ENCODE results near the gene GRK1. TPM values are rescaled to one million over a fixed set of nuclear protein-coding genes. Genes with fewer than 3 reads are reported as not detected.

The GRK1 gene
- total RNA-seq, 1 experiment from 2014 or later: not detected

DNA sequence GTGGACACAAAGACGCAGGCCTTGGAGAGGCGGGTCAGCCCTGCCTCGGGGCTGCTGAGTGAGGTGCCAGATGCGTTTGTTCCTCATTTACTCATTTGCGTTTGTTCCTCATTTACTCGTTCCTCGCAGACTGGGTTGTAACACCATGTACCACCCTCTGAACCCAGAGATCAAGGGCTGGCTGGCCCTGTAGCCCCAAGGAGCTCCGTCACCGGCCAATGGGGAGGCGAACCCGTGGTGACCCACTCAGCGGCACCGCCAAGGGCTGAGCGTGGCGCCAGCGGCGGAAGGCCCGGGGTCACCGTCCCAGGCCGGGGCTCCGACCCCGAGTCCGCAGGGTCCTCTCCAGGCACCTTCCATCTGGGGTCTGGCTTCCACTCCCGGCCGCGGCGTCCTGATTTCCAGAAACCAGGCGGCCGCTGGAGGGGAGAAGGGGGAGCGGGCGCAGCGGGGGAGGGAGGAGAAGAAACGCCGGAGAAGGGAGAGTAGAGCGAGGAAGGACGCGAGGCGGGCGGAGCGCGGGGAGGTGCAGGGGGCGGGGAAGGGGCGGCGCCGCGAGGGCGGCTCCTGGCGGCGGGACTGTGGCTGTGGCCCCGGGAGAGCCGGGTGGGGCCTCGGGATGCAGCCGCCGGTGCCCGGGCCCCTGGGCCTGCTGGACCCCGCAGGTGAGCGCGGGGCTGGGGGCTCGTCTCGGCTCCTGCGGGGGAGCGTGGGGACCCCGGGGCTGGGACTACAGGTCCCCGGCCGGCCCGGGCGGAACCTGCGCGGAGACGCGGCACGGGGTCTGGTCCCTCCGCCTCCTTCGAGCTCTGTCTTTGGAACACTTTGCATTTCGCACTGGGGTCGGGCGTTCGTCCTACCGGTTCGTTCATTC lies 91.9 kb downstream of the GRK1 start, which contains the start of gene TMEM255B:
TSS of gene TMEM255B (plus strand) at position 576 of the 874 bp plus-strand sequence. CDS start at position 620, 44 bp downstream.
- H3K27ac Mint-ChIP-seq (ENCODE audit: low read depth, unreplicated experiment): no peak within 1 kb of the TSS

DNA sequence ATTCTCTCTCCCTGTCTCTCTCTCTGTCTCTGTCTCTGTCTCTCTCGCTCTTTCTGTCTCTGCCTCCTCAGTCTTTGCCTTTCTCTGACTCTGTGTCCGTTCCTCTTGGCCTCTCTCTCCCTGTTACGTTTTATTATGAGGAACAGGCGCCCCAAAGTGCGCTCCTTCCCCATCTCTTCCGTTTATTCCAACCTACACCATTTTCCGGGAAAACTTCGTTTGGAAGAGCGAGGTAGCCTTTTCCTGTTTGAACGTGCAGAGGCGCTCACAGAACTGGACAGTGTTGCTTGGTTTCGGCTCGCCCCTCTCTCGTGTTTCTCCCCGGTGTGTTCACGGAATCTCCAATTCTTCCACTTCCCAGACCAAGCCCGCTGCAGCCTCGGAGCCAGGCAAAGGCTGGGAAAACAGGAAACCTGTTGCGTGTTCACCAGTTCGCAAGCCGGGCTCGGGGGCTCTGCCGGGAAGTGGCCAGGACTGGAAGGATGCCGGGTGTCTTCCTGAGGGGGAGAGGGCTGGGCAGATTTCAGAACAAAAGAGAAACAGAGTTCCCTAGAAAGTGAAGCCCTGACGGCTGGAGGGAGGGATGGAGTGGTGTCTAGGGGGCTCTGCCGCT lies 92.6 kb downstream of the GRK1 start:
- TF ChIP-seq, protein P1, sequence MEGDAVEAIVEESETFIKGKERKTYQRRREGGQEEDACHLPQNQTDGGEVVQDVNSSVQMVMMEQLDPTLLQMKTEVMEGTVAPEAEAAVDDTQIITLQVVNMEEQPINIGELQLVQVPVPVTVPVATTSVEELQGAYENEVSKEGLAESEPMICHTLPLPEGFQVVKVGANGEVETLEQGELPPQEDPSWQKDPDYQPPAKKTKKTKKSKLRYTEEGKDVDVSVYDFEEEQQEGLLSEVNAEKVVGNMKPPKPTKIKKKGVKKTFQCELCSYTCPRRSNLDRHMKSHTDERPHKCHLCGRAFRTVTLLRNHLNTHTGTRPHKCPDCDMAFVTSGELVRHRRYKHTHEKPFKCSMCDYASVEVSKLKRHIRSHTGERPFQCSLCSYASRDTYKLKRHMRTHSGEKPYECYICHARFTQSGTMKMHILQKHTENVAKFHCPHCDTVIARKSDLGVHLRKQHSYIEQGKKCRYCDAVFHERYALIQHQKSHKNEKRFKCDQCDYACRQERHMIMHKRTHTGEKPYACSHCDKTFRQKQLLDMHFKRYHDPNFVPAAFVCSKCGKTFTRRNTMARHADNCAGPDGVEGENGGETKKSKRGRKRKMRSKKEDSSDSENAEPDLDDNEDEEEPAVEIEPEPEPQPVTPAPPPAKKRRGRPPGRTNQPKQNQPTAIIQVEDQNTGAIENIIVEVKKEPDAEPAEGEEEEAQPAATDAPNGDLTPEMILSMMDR (IDR thresholded peaks at IDR 0.05; ENCODE audit: unreplicated experiment): no peak
- POLR2A ChIA-PET: interaction anchor here (0.7 to 0.9 kb wide), 3 partner anchors 9 to 114 kb away, joined by 3 read pairs; no protein-coding TSS in a partner anchor
- peaks cover 5% of the 10 kb centered on the region for H3K36me3 Mint-ChIP-seq (ENCODE audit: insufficient read depth, unreplicated experiment)
- peaks cover 15% of the 10 kb centered on the region for H3K4me1 Mint-ChIP-seq (ENCODE audit: insufficient read depth, unreplicated experiment)
- no peaks in the 10 kb centered on the region for H3K27me3 Mint-ChIP-seq (ENCODE audit: insufficient read depth, unreplicated experiment)
- H3K4me3 Mint-ChIP-seq (ENCODE audit: unreplicated experiment): peak overlapping the region; percentile 78
- intact Hi-C loops (cut with micrococcal nuclease): no loop called here
- H3K27ac Mint-ChIP-seq (ENCODE audit: low read depth, unreplicated experiment): no peak overlapping the region
- no peaks in the 10 kb centered on the region for H3K9me3 Mint-ChIP-seq (ENCODE audit: unreplicated experiment)
- CTCF ChIA-PET: no interaction called here
- BruUV-seq (replicated peaks): TSS peak; percentile 57
- peak; percentile 18 for DNase-seq (ENCODE audit: unreplicated experiment)

More for the DNA sequence above, 91.9 kb downstream of the GRK1 start, which contains the start of gene TMEM255B:
- peak; percentile 70 for DNase-seq (ENCODE audit: unreplicated experiment)
- H3K27me3 Mint-ChIP-seq (ENCODE audit: insufficient read depth, unreplicated experiment): no peaks in the 10 kb centered on the region
- H3K36me3 Mint-ChIP-seq (ENCODE audit: insufficient read depth, unreplicated experiment): peaks cover 5% of the 10 kb centered on the region
- no peaks in the 10 kb centered on the region for H3K9me3 Mint-ChIP-seq (ENCODE audit: unreplicated experiment)
- ChIA-PET POLR2A (interaction anchor here (0.8 kb wide), 1 partner anchor 114 kb away, joined by 3 read pairs; no protein-coding TSS in a partner anchor), CTCF (no interaction called here)
- TF ChIP-seq, protein P1 (IDR thresholded peaks at IDR 0.05; ENCODE audit: unreplicated experiment): peak; percentile 31
- peaks cover 15% of the 10 kb centered on the region for H3K4me1 Mint-ChIP-seq (ENCODE audit: insufficient read depth, unreplicated experiment)
- H3K4me3 Mint-ChIP-seq (ENCODE audit: unreplicated experiment): peak within 1 kb of the TSS; percentile 78
- intact Hi-C loops (cut with micrococcal nuclease): no loop called here
- BruUV-seq (replicated peaks): no TSS peak

DNA sequence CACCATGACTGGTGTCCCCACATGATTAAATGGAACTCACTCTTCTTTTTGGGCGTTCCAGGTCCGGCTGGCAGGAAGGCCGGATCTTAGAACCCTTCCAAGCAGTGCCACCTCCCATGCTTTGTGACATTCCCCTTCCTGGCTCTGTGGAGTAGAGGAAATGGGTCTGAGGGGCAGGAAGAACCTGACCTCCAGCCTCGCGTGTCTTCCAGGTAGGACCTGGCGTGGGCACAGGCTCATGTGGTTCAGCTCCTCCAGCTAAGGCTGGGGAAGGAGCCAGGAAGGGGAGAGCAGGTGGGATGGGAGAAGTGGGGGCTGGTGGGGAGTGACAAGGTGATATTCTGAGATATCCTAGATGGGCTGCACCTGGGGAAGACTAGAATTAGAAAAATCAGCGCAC lies 94.1 kb downstream of the GRK1 start:
- no peak overlapping the region for H3K4me3 Mint-ChIP-seq (ENCODE audit: unreplicated experiment)
- DNase-seq (ENCODE audit: unreplicated experiment): no peak
- intact Hi-C loops (cut with micrococcal nuclease): no loop called here
- TF ChIP-seq, protein P1 (IDR thresholded peaks at IDR 0.05; ENCODE audit: unreplicated experiment): no peak
- POLR2A ChIA-PET: no interaction called here
- CTCF ChIA-PET: no interaction called here
- BruUV-seq (replicated peaks): no TSS peak
- H3K27ac Mint-ChIP-seq (ENCODE audit: low read depth, unreplicated experiment): no peak overlapping the region
- no peaks in the 10 kb centered on the region for H3K27me3 Mint-ChIP-seq (ENCODE audit: insufficient read depth, unreplicated experiment)
- H3K9me3 Mint-ChIP-seq (ENCODE audit: unreplicated experiment): no peaks in the 10 kb centered on the region
- H3K4me1 Mint-ChIP-seq (ENCODE audit: insufficient read depth, unreplicated experiment): peaks cover 15% of the 10 kb centered on the region
- peaks cover 5% of the 10 kb centered on the region for H3K36me3 Mint-ChIP-seq (ENCODE audit: insufficient read depth, unreplicated experiment)

DNA sequence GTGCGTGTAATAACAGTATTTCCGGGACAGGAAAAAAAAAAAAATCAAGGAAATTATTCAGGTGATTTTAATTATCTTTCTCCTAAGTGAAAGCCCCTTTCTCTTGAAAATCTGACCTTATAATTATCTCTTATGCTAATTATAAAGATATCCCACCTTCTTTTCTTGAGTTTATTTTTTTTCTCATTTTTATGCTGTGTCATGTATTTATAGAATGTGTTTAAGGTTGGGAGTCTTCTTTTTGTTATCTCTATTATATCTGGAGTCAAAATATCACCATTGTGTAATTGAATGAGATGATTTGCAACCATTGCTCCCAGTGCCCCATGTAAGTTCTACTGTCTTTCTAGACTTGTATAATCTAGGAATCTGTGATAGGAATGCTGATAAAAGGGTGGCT lies 95.1 kb downstream of the GRK1 start:
- DNase-seq (ENCODE audit: unreplicated experiment): no peak
- no peaks in the 10 kb centered on the region for H3K9me3 Mint-ChIP-seq (ENCODE audit: unreplicated experiment)
- H3K36me3 Mint-ChIP-seq (ENCODE audit: insufficient read depth, unreplicated experiment): peaks cover 5% of the 10 kb centered on the region
- ChIA-PET POLR2A (no interaction called here), CTCF (no interaction called here)
- BruUV-seq (replicated peaks): no TSS peak
- no peaks in the 10 kb centered on the region for H3K27me3 Mint-ChIP-seq (ENCODE audit: insufficient read depth, unreplicated experiment)
- no peak overlapping the region for H3K4me3 Mint-ChIP-seq (ENCODE audit: unreplicated experiment)
- intact Hi-C loops (cut with micrococcal nuclease): no loop called here
- peaks cover 7% of the 10 kb centered on the region for H3K4me1 Mint-ChIP-seq (ENCODE audit: insufficient read depth, unreplicated experiment)
- TF ChIP-seq, protein P1 (IDR thresholded peaks at IDR 0.05; ENCODE audit: unreplicated experiment): no peak
- no peak overlapping the region for H3K27ac Mint-ChIP-seq (ENCODE audit: low read depth, unreplicated experiment)
